NK-92 treated with Interleukin-12 subunit alpha and Interleukin-12 subunit beta, amount 100 ng/mL, for 24 hours (cell line): ENCODE data around the gene SMIM27.
"Not testable (repeated sequence)": the region's sequence is repeated elsewhere in the genome, so short reads cannot be mapped to it uniquely, and the experiment has no call there.

ENCODE experiments used
- DNase-seq: peaks from one replicate; lab custom pipeline; 2025; lab: John Stamatoyannopoulos, UW

Gene SMIM27

DNA sequence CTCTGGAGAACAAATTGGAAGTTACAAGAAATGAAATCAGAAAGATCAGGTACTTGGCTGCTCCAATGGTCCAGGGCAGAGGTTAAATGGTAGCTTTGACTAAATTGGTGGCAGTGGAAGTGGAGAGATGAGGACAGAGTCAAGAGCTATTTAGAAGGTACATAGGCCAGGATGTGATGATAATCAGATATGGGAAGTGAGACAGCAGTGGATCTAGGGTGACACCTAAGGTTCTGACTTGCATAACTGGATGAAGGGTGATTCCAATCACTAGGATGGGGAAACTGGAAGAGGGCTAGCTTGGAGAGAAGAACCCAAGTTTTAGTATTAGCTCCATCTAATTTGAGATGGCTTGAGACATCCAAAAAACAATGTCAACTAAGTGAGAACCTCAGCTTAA lies 44.8 kb downstream of the SMIM27 start:
- no peak for DNase-seq

DNA sequence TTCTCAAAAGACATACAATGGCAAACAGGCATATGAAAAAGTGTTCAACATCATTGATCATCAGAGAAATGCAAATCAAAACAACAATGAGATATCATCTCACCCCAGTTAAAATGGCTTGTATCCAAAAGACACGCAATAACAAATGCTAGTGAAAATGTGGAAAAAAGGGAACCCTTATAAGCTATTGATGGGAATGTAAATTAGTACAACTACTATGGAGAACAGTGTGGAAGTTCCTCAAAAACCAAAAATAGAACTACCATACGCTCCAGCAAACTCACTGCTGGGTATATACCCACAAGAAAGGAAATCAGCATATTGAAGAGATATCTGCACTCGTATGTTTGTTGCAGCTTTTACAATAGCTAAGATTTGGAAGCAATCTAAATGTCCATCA lies 46.9 kb downstream of the SMIM27 start:
- not testable (repeated sequence) for DNase-seq
